ENCODE results near the gene LASP1NB.

DNA sequence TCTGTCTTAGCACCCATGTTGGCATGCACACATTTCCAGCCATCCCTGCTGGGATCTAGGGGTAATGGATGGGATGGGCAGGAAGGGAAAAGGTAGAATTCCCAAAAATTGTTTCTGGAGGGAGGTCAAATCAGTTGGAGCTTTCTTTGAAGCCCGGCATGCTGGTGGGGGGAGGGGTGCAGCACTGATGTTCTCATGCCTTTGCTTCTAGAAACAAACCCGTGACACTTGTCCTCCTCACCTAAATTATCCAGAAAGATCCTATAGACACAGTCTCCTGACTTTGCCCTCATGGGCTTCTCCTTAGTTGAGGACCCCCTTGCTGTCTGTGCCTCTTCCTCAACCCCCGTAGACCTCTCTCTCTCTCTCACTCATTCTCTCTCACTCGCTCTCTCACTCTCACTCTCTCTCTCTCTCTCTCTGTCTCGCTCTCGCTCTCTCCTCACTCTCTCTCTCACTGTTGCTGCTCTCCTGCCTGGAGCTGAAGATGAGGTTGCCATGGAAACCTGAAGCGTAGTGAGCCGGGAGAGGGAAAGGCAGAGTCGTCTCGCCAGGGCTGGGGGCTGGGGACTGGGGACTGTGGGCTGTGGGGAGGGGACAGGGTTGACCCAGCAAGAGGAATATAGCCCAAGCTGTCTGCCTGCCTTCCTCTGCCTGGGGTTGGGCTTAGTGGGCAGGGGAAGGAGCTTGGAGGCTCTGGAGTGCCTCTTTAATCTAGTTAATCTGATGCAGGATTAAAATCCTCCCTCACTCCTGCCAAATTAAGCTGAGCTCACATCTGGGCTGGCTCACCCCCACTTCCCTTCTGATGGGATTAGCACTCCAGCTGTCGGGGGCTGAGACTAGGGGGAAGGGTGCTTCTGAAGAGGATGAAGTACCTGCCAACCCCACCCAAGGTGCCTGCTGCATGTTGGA lies 39.4 kb upstream of the LASP1NB start:
- no peak for TF ChIP-seq POLR2A (IDR thresholded peaks at IDR 0.05)
- no peak for TF ChIP-seq POLR2AphosphoS5 (IDR thresholded peaks at IDR 0.05)
- TF ChIP-seq, protein P1, sequence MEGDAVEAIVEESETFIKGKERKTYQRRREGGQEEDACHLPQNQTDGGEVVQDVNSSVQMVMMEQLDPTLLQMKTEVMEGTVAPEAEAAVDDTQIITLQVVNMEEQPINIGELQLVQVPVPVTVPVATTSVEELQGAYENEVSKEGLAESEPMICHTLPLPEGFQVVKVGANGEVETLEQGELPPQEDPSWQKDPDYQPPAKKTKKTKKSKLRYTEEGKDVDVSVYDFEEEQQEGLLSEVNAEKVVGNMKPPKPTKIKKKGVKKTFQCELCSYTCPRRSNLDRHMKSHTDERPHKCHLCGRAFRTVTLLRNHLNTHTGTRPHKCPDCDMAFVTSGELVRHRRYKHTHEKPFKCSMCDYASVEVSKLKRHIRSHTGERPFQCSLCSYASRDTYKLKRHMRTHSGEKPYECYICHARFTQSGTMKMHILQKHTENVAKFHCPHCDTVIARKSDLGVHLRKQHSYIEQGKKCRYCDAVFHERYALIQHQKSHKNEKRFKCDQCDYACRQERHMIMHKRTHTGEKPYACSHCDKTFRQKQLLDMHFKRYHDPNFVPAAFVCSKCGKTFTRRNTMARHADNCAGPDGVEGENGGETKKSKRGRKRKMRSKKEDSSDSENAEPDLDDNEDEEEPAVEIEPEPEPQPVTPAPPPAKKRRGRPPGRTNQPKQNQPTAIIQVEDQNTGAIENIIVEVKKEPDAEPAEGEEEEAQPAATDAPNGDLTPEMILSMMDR (IDR thresholded peaks at IDR 0.05 in 8 of 11, conservative IDR thresholded peaks at IDR 0.05 in 3 of 11), result no peak
